SK-N-SH treated with all-trans-retinoic acid at 6 μM for 48 hours (cell line): ENCODE data around the gene ARRDC4.

Experiments used
- OSR1 ChIP-seq: fragments of 250-450 bp; sonication (Bioruptor Pico); IDR thresholded peaks from 2 replicates; pipeline ENCODE4 v1.8.0; 2022; ENCODE audit warnings: moderate library complexity, mild to moderate bottlenecking, inconsistent platforms
- RARB ChIP-seq: fragments of 250-450 bp; sonication (Bioruptor Pico); IDR thresholded peaks from 2 replicates; pipeline ENCODE4 v1.8.0; 2021; ENCODE audit warnings: mild to moderate bottlenecking, moderate library complexity
- TCF4 ChIP-seq: fragments of 250-450 bp; sonication (Bioruptor Pico); IDR thresholded peaks from 2 replicates; pipeline ENCODE4 v1.8.0; 2021; ENCODE audit warnings: mild to moderate bottlenecking, moderate library complexity, borderline replicate concordance
- ZC3H10 ChIP-seq: fragments of 250-450 bp; sonication (Bioruptor Pico); IDR thresholded peaks from 2 replicates; pipeline ENCODE4 v1.5.1; 2021; ENCODE audit warnings: mild to moderate bottlenecking, moderate library complexity
- ZNF565 ChIP-seq: fragments of 450-650 bp; formaldehyde crosslinking; conservative IDR thresholded peaks from 2 replicates; pipeline ENCODE4 v1.5.0; 2020; ENCODE audit warnings: low read depth, mild to moderate bottlenecking, moderate library complexity
- TF ChIP-seq, protein P1 (sequence below): fragments of 250-450 bp; sonication (Bioruptor Pico); IDR thresholded peaks from 2 replicates; pipeline ENCODE4 v1.5.1; 2020; ENCODE audit warnings: low read depth, mild to moderate bottlenecking, moderate library complexity
- TF ChIP-seq, protein P2 (sequence below): fragments of 250-450 bp; sonication (Bioruptor Pico); IDR thresholded peaks from 2 replicates; pipeline ENCODE4 v1.5.0; 2020; ENCODE audit warnings: mild to moderate bottlenecking, moderate library complexity

DNA sequence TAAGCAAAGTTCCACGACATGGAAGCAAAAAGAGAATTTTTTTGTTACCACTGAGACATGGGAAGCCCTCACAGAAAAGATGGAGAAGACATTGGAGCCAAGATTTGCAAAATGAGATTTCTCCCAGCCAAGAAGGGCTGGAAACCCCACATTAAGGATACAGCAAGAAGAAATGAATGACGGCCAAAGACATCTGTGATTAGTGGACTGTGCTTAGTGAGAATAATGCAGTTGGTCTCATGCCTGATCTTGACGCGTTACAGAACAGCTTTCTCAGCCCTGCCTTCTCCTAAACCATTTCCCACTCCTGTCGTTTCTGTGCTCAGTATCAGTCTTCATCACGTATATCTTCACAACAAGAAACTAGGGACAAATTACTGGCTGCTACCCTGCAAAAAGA is 45.8 kb upstream of the ARRDC4 start:
- TF ChIP-seq RARB (CRISPR knock-in tag) (no peak), ZC3H10 (CRISPR knock-in tag) (no peak), OSR1 (CRISPR knock-in tag) (no peak), TCF4 (CRISPR knock-in tag) (no peak), ZNF565 (no peak)
- TF ChIP-seq, protein P1, sequence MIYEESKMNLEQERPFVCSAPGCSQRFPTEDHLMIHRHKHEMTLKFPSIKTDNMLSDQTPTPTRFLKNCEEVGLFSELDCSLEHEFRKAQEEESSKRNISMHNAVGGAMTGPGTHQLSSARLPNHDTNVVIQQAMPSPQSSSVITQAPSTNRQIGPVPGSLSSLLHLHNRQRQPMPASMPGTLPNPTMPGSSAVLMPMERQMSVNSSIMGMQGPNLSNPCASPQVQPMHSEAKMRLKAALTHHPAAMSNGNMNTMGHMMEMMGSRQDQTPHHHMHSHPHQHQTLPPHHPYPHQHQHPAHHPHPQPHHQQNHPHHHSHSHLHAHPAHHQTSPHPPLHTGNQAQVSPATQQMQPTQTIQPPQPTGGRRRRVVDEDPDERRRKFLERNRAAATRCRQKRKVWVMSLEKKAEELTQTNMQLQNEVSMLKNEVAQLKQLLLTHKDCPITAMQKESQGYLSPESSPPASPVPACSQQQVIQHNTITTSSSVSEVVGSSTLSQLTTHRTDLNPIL (CRISPR knock-in tag): no peak
- TF ChIP-seq, protein P2, sequence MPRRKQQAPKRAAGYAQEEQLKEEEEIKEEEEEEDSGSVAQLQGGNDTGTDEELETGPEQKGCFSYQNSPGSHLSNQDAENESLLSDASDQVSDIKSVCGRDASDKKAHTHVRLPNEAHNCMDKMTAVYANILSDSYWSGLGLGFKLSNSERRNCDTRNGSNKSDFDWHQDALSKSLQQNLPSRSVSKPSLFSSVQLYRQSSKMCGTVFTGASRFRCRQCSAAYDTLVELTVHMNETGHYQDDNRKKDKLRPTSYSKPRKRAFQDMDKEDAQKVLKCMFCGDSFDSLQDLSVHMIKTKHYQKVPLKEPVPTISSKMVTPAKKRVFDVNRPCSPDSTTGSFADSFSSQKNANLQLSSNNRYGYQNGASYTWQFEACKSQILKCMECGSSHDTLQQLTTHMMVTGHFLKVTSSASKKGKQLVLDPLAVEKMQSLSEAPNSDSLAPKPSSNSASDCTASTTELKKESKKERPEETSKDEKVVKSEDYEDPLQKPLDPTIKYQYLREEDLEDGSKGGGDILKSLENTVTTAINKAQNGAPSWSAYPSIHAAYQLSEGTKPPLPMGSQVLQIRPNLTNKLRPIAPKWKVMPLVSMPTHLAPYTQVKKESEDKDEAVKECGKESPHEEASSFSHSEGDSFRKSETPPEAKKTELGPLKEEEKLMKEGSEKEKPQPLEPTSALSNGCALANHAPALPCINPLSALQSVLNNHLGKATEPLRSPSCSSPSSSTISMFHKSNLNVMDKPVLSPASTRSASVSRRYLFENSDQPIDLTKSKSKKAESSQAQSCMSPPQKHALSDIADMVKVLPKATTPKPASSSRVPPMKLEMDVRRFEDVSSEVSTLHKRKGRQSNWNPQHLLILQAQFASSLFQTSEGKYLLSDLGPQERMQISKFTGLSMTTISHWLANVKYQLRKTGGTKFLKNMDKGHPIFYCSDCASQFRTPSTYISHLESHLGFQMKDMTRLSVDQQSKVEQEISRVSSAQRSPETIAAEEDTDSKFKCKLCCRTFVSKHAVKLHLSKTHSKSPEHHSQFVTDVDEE (CRISPR knock-in tag): no peak
